ENCODE measurements around the gene CHRD.

The CHRD gene

GRCh38 chr3:184347321-184348056 lies 32.4 kb upstream of the CHRD start:
- DNase-seq = no peak
- no peaks in the 10 kb centered on the region for H3K9me3 ChIP-seq (ENCODE audit: control insufficient read depth, low read length)
- no peaks in the 10 kb centered on the region for H3K27me3 ChIP-seq (replicated peaks; ENCODE audit: control insufficient read depth, insufficient read depth, low read length, poor library complexity, severe bottlenecking)
- H3K27ac ChIP-seq (ENCODE audit: insufficient read depth, low read length, poor library complexity, severe bottlenecking) = no peak overlapping the region
- H3K4me3 ChIP-seq (ENCODE audit: insufficient read depth, low read depth, low read length, poor library complexity, severe bottlenecking) = no peak overlapping the region
- H3K36me3 ChIP-seq (ENCODE audit: control insufficient read depth, insufficient read depth, low read length) = no peaks in the 10 kb centered on the region
- no peaks in the 10 kb centered on the region for H3K4me1 ChIP-seq (ENCODE audit: control insufficient read depth, insufficient read depth, low read length, poor library complexity, severe bottlenecking)

- Histone ChIP-seq H3K27me3 (replicated peaks; ENCODE audit: control insufficient read depth, insufficient read depth, low read length, poor library complexity, severe bottlenecking) (no peaks in the 10 kb centered on the region), H3K4me3 (ENCODE audit: insufficient read depth, low read depth, low read length, poor library complexity, severe bottlenecking) (no peak overlapping the region), H3K27ac (ENCODE audit: insufficient read depth, low read length, poor library complexity, severe bottlenecking) (no peak overlapping the region), H3K36me3 (ENCODE audit: control insufficient read depth, insufficient read depth, low read length) (no peaks in the 10 kb centered on the region), H3K4me1 (ENCODE audit: control insufficient read depth, insufficient read depth, low read length, poor library complexity, severe bottlenecking) (no peaks in the 10 kb centered on the region), H3K9me3 (ENCODE audit: control insufficient read depth, low read length) (no peaks in the 10 kb centered on the region)
- no peak for DNase-seq
Observed at GRCh38 chr3:184348057-184348382, 31.8 kb upstream of the CHRD start.

GRCh38 chr3:184349563-184350470 lies 30.0 kb upstream of the CHRD start:
- DNase-seq = no peak
- Histone ChIP-seq H3K36me3 (ENCODE audit: control insufficient read depth, insufficient read depth, low read length) (no peaks in the 10 kb centered on the region), H3K4me1 (ENCODE audit: control insufficient read depth, insufficient read depth, low read length, poor library complexity, severe bottlenecking) (no peaks in the 10 kb centered on the region), H3K4me3 (ENCODE audit: insufficient read depth, low read depth, low read length, poor library complexity, severe bottlenecking) (no peak overlapping the region), H3K27ac (ENCODE audit: insufficient read depth, low read length, poor library complexity, severe bottlenecking) (no peak overlapping the region), H3K9me3 (ENCODE audit: control insufficient read depth, low read length) (no peaks in the 10 kb centered on the region), H3K27me3 (replicated peaks; ENCODE audit: control insufficient read depth, insufficient read depth, low read length, poor library complexity, severe bottlenecking) (no peaks in the 10 kb centered on the region)

- H3K4me3 ChIP-seq (ENCODE audit: insufficient read depth, low read depth, low read length, poor library complexity, severe bottlenecking) = no peak overlapping the region
- H3K4me1 ChIP-seq (ENCODE audit: control insufficient read depth, insufficient read depth, low read length, poor library complexity, severe bottlenecking) = no peaks in the 10 kb centered on the region
- H3K36me3 ChIP-seq (ENCODE audit: control insufficient read depth, insufficient read depth, low read length) = no peaks in the 10 kb centered on the region
Observed at GRCh38 chr3:184350618-184351017, 29.2 kb upstream of the CHRD start.

GRCh38 chr3:184351511-184352148 lies 28.2 kb upstream of the CHRD start:
- Histone ChIP-seq H3K4me1 (ENCODE audit: control insufficient read depth, insufficient read depth, low read length, poor library complexity, severe bottlenecking) (no peaks in the 10 kb centered on the region), H3K27me3 (replicated peaks; ENCODE audit: control insufficient read depth, insufficient read depth, low read length, poor library complexity, severe bottlenecking) (no peaks in the 10 kb centered on the region), H3K4me3 (ENCODE audit: insufficient read depth, low read depth, low read length, poor library complexity, severe bottlenecking) (no peak overlapping the region), H3K27ac (ENCODE audit: insufficient read depth, low read length, poor library complexity, severe bottlenecking) (no peak overlapping the region), H3K36me3 (ENCODE audit: control insufficient read depth, insufficient read depth, low read length) (no peaks in the 10 kb centered on the region), H3K9me3 (ENCODE audit: control insufficient read depth, low read length) (no peaks in the 10 kb centered on the region)
- DNase-seq = no peak

More at GRCh38 chr3:184350618-184351017, 29.2 kb upstream of the CHRD start:
- DNase-seq = no peak
- Histone ChIP-seq H3K27me3 (replicated peaks; ENCODE audit: control insufficient read depth, insufficient read depth, low read length, poor library complexity, severe bottlenecking) (no peaks in the 10 kb centered on the region), H3K27ac (ENCODE audit: insufficient read depth, low read length, poor library complexity, severe bottlenecking) (no peak overlapping the region), H3K9me3 (ENCODE audit: control insufficient read depth, low read length) (no peaks in the 10 kb centered on the region)

GRCh38 chr3:184352149-184352785 lies 27.6 kb upstream of the CHRD start:
- Histone ChIP-seq H3K4me1 (ENCODE audit: control insufficient read depth, insufficient read depth, low read length, poor library complexity, severe bottlenecking) (no peaks in the 10 kb centered on the region), H3K27me3 (replicated peaks; ENCODE audit: control insufficient read depth, insufficient read depth, low read length, poor library complexity, severe bottlenecking) (no peaks in the 10 kb centered on the region), H3K36me3 (ENCODE audit: control insufficient read depth, insufficient read depth, low read length) (no peaks in the 10 kb centered on the region), H3K4me3 (ENCODE audit: insufficient read depth, low read depth, low read length, poor library complexity, severe bottlenecking) (no peak overlapping the region), H3K27ac (ENCODE audit: insufficient read depth, low read length, poor library complexity, severe bottlenecking) (no peak overlapping the region), H3K9me3 (ENCODE audit: control insufficient read depth, low read length) (no peaks in the 10 kb centered on the region)
- DNase-seq = no peak

- Histone ChIP-seq H3K9me3 (ENCODE audit: control insufficient read depth, low read length) (no peaks in the 10 kb centered on the region), H3K4me1 (ENCODE audit: control insufficient read depth, insufficient read depth, low read length, poor library complexity, severe bottlenecking) (no peaks in the 10 kb centered on the region), H3K4me3 (ENCODE audit: insufficient read depth, low read depth, low read length, poor library complexity, severe bottlenecking) (no peak overlapping the region), H3K27me3 (replicated peaks; ENCODE audit: control insufficient read depth, insufficient read depth, low read length, poor library complexity, severe bottlenecking) (no peaks in the 10 kb centered on the region), H3K36me3 (ENCODE audit: control insufficient read depth, insufficient read depth, low read length) (no peaks in the 10 kb centered on the region), H3K27ac (ENCODE audit: insufficient read depth, low read length, poor library complexity, severe bottlenecking) (no peak overlapping the region)
- no peak for DNase-seq
Observed at GRCh38 chr3:184352897-184353545, 26.8 kb upstream of the CHRD start.

GRCh38 chr3:184353546-184353941 lies 26.3 kb upstream of the CHRD start:
- no peaks in the 10 kb centered on the region for H3K4me1 ChIP-seq (ENCODE audit: control insufficient read depth, insufficient read depth, low read length, poor library complexity, severe bottlenecking)
- DNase-seq = no peak
- H3K27ac ChIP-seq (ENCODE audit: insufficient read depth, low read length, poor library complexity, severe bottlenecking) = no peak overlapping the region
- H3K9me3 ChIP-seq (ENCODE audit: control insufficient read depth, low read length) = no peaks in the 10 kb centered on the region
- H3K36me3 ChIP-seq (ENCODE audit: control insufficient read depth, insufficient read depth, low read length) = no peaks in the 10 kb centered on the region
- H3K27me3 ChIP-seq (replicated peaks; ENCODE audit: control insufficient read depth, insufficient read depth, low read length, poor library complexity, severe bottlenecking) = no peaks in the 10 kb centered on the region
- no peak overlapping the region for H3K4me3 ChIP-seq (ENCODE audit: insufficient read depth, low read depth, low read length, poor library complexity, severe bottlenecking)

- H3K27me3 ChIP-seq (replicated peaks; ENCODE audit: control insufficient read depth, insufficient read depth, low read length, poor library complexity, severe bottlenecking) = no peaks in the 10 kb centered on the region
- peak; percentile 24 to 48 (median 36) for DNase-seq
- H3K9me3 ChIP-seq (ENCODE audit: control insufficient read depth, low read length) = no peaks in the 10 kb centered on the region
- no peak overlapping the region for H3K27ac ChIP-seq (ENCODE audit: insufficient read depth, low read length, poor library complexity, severe bottlenecking)
- no peaks in the 10 kb centered on the region for H3K4me1 ChIP-seq (ENCODE audit: control insufficient read depth, insufficient read depth, low read length, poor library complexity, severe bottlenecking)
- no peak overlapping the region for H3K4me3 ChIP-seq (ENCODE audit: insufficient read depth, low read depth, low read length, poor library complexity, severe bottlenecking)
- no peaks in the 10 kb centered on the region for H3K36me3 ChIP-seq (ENCODE audit: control insufficient read depth, insufficient read depth, low read length)
Observed at GRCh38 chr3:184354121-184354728, 25.6 kb upstream of the CHRD start.

Data from effector memory CD4-positive, alpha-beta T cell (primary cell).